ENCODE data around the gene MOSMO. TPM values are rescaled to one million over a fixed set of nuclear protein-coding genes. Genes with fewer than 3 reads are reported as not detected.

Gene MOSMO
- total and polyA plus RNA-seq, 2 donors (not counting 1 experiment from before 2014, with no cell fraction given), result 13.0 to 20.2 TPM

DNA sequence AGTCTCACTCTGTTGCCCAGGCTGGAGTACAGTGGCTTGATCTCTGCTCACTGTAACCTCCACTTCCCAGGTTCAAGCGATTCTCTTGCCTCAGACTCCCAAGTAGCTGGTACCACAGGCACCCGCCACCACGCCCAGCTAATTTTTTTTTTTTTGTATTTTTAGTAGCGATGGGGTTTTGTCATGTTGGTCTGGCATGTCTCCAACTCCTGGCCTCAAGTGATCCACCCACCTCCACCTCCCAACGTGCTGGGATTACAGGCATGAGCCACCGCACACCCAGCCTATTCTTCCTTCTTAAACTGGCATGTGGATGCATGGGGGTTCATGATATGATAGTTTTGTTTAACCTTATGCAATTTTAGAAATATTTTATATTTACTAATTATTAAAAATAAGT lies 45.1 kb downstream of the MOSMO start:
- TF ChIP-seq, protein P1, sequence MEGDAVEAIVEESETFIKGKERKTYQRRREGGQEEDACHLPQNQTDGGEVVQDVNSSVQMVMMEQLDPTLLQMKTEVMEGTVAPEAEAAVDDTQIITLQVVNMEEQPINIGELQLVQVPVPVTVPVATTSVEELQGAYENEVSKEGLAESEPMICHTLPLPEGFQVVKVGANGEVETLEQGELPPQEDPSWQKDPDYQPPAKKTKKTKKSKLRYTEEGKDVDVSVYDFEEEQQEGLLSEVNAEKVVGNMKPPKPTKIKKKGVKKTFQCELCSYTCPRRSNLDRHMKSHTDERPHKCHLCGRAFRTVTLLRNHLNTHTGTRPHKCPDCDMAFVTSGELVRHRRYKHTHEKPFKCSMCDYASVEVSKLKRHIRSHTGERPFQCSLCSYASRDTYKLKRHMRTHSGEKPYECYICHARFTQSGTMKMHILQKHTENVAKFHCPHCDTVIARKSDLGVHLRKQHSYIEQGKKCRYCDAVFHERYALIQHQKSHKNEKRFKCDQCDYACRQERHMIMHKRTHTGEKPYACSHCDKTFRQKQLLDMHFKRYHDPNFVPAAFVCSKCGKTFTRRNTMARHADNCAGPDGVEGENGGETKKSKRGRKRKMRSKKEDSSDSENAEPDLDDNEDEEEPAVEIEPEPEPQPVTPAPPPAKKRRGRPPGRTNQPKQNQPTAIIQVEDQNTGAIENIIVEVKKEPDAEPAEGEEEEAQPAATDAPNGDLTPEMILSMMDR (IDR thresholded peaks at IDR 0.05), result no peak
- TF ChIP-seq EZH2 (IDR thresholded peaks at IDR 0.05; ENCODE audit: borderline replicate concordance, insufficient read depth, low read depth, low read length, poor library complexity, severe bottlenecking), result no peak
- ATAC-seq (ENCODE audit: low read depth), result no peak
- H3K9ac ChIP-seq (ENCODE audit: low read length), result no peak overlapping the region
- Mint-ChIP-seq H3K9me3 (ENCODE audit: insufficient read depth) (no peaks in the 10 kb centered on the region), H3K4me1 (peaks cover 6% of the 10 kb centered on the region), H3K27me3 (no peaks in the 10 kb centered on the region), H3K4me3 (no peak overlapping the region), H3K27ac (no peak overlapping the region)
- no peaks in the 10 kb centered on the region for H3K27me3 ChIP-seq (replicated peaks in 1 of 4; ENCODE audit: control extremely low read depth in 1 of 4, control insufficient read depth in 3 of 4, insufficient read depth in 4 of 4, low read length in 3 of 4)
- no peak overlapping the region for H3K4me2 ChIP-seq (replicated peaks; ENCODE audit: low read depth, low read length, poor library complexity, severe bottlenecking)
- DNase-seq, result no peak
- CTCF ChIA-PET, result no interaction called here
- no peaks in the 10 kb centered on the region for H3K9me3 ChIP-seq (ENCODE audit: control extremely low read depth in 1 of 3, control insufficient read depth in 2 of 3, insufficient read depth in 1 of 3, low read length in 2 of 3)
- intact Hi-C loops (cut with micrococcal nuclease), result no loop called here
- H3K79me2 ChIP-seq (ENCODE audit: control insufficient read depth, insufficient read depth, low read length), result peaks cover 46% of the 10 kb centered on the region
- H3K36me3 ChIP-seq (replicated peaks in 1 of 2; ENCODE audit: control extremely low read depth in 1 of 2, control insufficient read depth in 1 of 2, extremely low read depth in 1 of 2, insufficient read depth in 2 of 2, low read length in 1 of 2), result peaks cover 0 to 5% of the 10 kb centered on the region in 2 experiments
- H3K4me3 ChIP-seq (ENCODE audit: control extremely low read depth in 1 of 5, extremely low read depth in 1 of 5, insufficient read depth in 1 of 5, low read depth in 2 of 5, low read length in 4 of 5), result no peak overlapping the region
- WGBS (ENCODE audit: insufficient coverage), result no CpG with 5 or more reads among the region's 6 CpGs
- no peak overlapping the region for H2AFZ ChIP-seq (ENCODE audit: insufficient read depth, low read depth, low read length, poor library complexity, severe bottlenecking)
- H4K20me1 ChIP-seq (ENCODE audit: control insufficient read depth, insufficient read depth, low read length, poor library complexity, severe bottlenecking), result peaks cover 15% of the 10 kb centered on the region
- no peaks in the 10 kb centered on the region for H3K4me1 ChIP-seq (ENCODE audit: control insufficient read depth in 2 of 2, insufficient read depth in 2 of 2, low read length in 2 of 2)
- POLR2A ChIA-PET, result no interaction called here
- no peak overlapping the region for H3K27ac ChIP-seq (ENCODE audit: low read length in 2 of 2)

GRCh38 chr16:22053921-22054341 lies 46.0 kb downstream of the MOSMO start:
- ChIA-PET CTCF (no interaction called here), POLR2A (no interaction called here)
- Mint-ChIP-seq H3K4me1 (peaks cover 10% of the 10 kb centered on the region), H3K4me3 (no peak overlapping the region), H3K27me3 (no peaks in the 10 kb centered on the region), H3K9me3 (ENCODE audit: insufficient read depth) (no peaks in the 10 kb centered on the region), H3K27ac (no peak overlapping the region)
- H3K9ac ChIP-seq (ENCODE audit: low read length), result no peak overlapping the region
- intact Hi-C loops (cut with micrococcal nuclease), result no loop called here
- no peak for TF ChIP-seq EZH2 (IDR thresholded peaks at IDR 0.05; ENCODE audit: borderline replicate concordance, insufficient read depth, low read depth, low read length, poor library complexity, severe bottlenecking)
- TF ChIP-seq, protein P1 (IDR thresholded peaks at IDR 0.05), result no peak
- H3K4me3 ChIP-seq (ENCODE audit: control extremely low read depth in 1 of 5, extremely low read depth in 1 of 5, insufficient read depth in 1 of 5, low read depth in 2 of 5, low read length in 4 of 5), result no peak overlapping the region
- peaks cover 13% of the 10 kb centered on the region for H4K20me1 ChIP-seq (ENCODE audit: control insufficient read depth, insufficient read depth, low read length, poor library complexity, severe bottlenecking)
- 55% methylated on average over 1 of the region's 4 CpGs for WGBS (ENCODE audit: insufficient coverage)
- no peak overlapping the region for H3K27ac ChIP-seq (ENCODE audit: low read length in 2 of 2)
- no peaks in the 10 kb centered on the region for H3K4me1 ChIP-seq (ENCODE audit: control insufficient read depth in 2 of 2, insufficient read depth in 2 of 2, low read length in 2 of 2)
- H2AFZ ChIP-seq (ENCODE audit: insufficient read depth, low read depth, low read length, poor library complexity, severe bottlenecking), result no peak overlapping the region
- ATAC-seq (ENCODE audit: low read depth) (no peak), DNase-seq (no peak)
- H3K79me2 ChIP-seq (ENCODE audit: control insufficient read depth, insufficient read depth, low read length), result peaks cover 42% of the 10 kb centered on the region
- no peak overlapping the region for H3K4me2 ChIP-seq (replicated peaks; ENCODE audit: low read depth, low read length, poor library complexity, severe bottlenecking)
- peaks cover 0 to 5% of the 10 kb centered on the region in 2 experiments for H3K36me3 ChIP-seq (replicated peaks in 1 of 2; ENCODE audit: control extremely low read depth in 1 of 2, control insufficient read depth in 1 of 2, extremely low read depth in 1 of 2, insufficient read depth in 2 of 2, low read length in 1 of 2)
- H3K27me3 ChIP-seq (replicated peaks in 1 of 4; ENCODE audit: control extremely low read depth in 1 of 4, control insufficient read depth in 3 of 4, insufficient read depth in 4 of 4, low read length in 3 of 4), result no peaks in the 10 kb centered on the region
- no peaks in the 10 kb centered on the region for H3K9me3 ChIP-seq (ENCODE audit: control extremely low read depth in 1 of 3, control insufficient read depth in 2 of 3, insufficient read depth in 1 of 3, low read length in 2 of 3)
